Fibroblast of mammary gland (primary cell): ENCODE data around the gene CCBE1.
"Not testable (repeated sequence)": the region's sequence is repeated elsewhere in the genome, so short reads cannot be mapped to it uniquely, and the experiment has no call there.

Experiments used
- DNase-seq: peaks from one replicate; pipeline ENCODE4 v3.0.0-alpha.2; 2010; ENCODE audit warnings: low read depth
- H3K4me3 ChIP-seq: 2 replicates; pipeline ENCODE4 v1.5.1; 2011; ENCODE audit warnings: low read depth, mild to moderate bottlenecking, low read length, moderate library complexity; ENCODE audit not compliant: control insufficient read depth
- TF ChIP-seq, protein P1 (sequence below): conservative IDR thresholded peaks from 2 replicates; pipeline ENCODE4 v1.5.1; 2011; ENCODE audit warnings: low read depth, low read length, inconsistent platforms; ENCODE audit not compliant: control insufficient read depth, insufficient read depth

CCBE1 gene

DNA sequence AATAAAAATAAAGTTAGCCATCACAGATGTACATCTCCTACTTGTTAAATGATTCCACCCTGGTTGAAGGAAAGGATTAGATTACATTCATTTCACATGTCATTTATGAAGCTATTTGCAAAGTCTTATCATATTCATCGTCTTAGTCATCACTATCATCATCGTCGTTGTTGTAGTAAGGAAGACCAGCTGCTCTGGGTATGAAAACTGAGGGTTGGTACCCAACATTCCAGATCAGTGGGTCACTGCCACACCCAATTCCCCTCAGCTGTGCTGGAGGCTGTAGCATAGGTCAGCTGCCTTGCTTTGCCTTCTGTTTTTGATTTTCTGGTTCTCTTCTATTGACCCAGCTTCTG is 20.9 kb upstream of the CCBE1 start:
- TF ChIP-seq, protein P1, sequence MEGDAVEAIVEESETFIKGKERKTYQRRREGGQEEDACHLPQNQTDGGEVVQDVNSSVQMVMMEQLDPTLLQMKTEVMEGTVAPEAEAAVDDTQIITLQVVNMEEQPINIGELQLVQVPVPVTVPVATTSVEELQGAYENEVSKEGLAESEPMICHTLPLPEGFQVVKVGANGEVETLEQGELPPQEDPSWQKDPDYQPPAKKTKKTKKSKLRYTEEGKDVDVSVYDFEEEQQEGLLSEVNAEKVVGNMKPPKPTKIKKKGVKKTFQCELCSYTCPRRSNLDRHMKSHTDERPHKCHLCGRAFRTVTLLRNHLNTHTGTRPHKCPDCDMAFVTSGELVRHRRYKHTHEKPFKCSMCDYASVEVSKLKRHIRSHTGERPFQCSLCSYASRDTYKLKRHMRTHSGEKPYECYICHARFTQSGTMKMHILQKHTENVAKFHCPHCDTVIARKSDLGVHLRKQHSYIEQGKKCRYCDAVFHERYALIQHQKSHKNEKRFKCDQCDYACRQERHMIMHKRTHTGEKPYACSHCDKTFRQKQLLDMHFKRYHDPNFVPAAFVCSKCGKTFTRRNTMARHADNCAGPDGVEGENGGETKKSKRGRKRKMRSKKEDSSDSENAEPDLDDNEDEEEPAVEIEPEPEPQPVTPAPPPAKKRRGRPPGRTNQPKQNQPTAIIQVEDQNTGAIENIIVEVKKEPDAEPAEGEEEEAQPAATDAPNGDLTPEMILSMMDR = no peak
- peak; percentile 97 for DNase-seq
- H3K4me3 ChIP-seq = no peak overlapping the region

DNA sequence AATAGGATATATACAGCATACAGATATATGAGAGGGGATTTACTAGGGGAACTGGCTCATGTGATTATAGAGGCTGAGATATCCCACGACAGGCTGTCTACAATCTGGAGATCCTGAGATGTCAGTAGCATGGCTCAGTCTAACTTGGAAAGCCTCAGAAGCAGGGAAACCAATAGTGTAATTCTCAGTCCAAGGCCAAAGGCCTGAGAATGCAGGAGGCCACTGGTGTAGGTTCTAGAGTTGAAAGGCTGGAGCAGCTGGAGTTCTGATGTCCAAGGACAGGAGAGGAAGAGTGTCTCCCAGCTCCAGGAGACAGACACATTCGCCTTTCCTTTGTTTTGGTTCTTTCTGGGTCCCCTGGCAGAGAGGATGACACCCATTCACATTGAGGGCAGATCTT is 20.1 kb upstream of the CCBE1 start:
- TF ChIP-seq, protein P1 = no peak
- no peak for DNase-seq
- no peak overlapping the region for H3K4me3 ChIP-seq

DNA sequence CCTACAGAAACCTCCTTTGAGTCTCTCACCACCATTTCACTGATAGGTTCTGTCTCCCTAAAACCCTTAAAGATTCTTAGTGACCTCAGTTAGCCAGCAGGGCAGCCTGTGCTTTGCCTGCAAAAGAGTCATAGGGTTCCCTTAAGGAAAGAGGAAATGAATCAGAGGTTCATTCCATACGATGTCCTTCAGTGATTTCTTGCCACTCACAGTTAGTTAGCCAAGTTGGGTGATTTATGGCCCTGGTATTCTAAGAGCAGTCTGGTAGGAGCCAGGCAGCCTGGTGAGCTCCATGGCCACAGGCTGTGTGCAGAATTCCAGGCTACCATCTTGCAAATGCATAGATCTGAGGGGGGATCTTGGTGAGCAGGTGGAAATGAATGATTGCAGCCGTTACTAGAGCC is 18.7 kb upstream of the CCBE1 start:
- H3K4me3 ChIP-seq = no peak overlapping the region
- peak; percentile 95 for DNase-seq
- TF ChIP-seq, protein P1 = peak; percentile 28

DNA sequence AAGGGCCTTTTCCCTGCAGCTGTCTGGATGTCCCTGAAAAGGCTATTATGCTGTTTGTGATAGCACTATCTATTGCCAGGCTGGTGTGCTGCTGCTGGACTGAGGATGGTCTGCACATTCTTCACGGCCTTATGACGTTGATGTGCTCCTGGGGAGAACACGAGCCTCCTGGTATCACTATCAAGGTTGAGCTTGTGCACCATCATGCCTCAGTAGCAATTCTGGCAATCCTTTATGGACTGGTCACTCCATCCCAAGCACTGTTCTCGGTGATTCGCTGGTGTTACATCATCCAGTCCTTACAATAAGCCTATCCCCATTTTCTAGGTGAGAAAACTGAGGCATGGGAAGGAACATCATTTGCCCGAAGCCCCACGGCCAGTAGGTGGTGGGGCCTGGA is 18.2 kb upstream of the CCBE1 start:
- DNase-seq = peak; percentile 55

DNA sequence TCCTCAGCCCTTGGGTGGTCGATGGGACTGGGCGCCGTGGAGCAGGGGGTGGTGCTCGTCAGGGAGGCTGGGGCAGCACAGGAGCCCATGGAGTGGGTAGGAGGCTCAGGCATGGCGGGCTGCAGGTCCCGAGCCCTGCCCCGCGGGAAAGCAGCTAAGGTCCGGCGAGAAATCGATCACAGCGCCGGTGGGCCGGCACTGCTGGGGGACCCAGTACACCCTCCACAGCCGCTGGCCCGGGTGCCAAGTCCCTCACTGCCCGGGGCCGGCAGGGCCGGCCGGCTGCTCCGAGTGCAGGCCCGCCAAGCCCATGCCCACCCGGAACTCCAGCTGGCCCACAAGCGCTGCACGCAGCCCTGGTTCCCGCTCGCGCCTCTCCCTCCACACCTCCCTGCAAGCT is 16.9 kb upstream of the CCBE1 start:
- not testable (repeated sequence) for DNase-seq, H3K4me3 ChIP-seq

More for the DNA sequence above, 18.2 kb upstream of the CCBE1 start:
- no peak overlapping the region for H3K4me3 ChIP-seq
- TF ChIP-seq, protein P1 = no peak

DNA sequence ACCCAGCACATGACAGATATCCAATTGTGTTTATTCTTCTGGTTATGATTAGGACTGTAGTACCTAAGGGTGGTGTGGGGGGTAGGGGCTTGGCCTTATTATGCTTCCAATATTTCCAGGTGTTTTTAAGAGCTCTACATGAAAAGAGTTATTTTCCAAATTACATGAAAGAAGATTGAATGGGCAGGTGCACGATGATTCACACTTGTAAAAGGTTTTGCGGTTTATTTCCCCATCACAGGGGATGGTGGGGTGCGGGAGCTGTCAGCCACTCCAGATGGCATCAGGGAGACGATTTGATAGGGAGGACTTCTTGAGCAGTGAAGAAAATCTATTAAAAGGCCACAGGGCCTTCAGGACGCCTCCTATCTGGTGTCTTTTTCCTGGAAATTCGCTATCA is 15.1 kb upstream of the CCBE1 start:
- no peak for DNase-seq
- TF ChIP-seq, protein P1 = no peak

DNA sequence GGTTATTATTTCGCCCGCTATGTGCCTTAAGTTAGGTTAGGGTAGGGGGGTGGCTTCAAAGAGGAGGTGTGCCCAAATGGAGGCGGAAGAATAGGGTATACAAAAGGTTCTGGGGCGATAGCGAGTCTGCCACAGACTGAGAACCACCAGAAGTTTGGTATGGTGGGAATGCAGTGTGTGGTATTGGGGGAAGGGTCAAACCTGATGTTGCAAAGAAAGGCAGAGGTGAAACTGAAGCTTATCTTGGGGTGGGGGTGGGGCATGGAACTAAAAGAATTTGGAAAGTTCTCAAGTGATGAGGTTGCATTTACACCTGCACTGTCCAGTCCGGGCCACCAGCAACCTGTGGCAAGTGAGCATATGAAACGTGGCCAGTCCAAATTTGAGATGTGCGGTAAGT is 11.8 kb upstream of the CCBE1 start:
- no peak overlapping the region for H3K4me3 ChIP-seq
- DNase-seq = no peak
- TF ChIP-seq, protein P1 = no peak

More for the DNA sequence above, 15.1 kb upstream of the CCBE1 start:
- no peak overlapping the region for H3K4me3 ChIP-seq
